ENCODE measurements around the gene POLR3H. TPM values are rescaled to one million over a fixed set of nuclear protein-coding genes. Genes with fewer than 3 reads are reported as not detected.

The POLR3H gene
- polyA plus RNA-seq, 3 donors = 9.4 to 19.0 (median 10.4) TPM

- H3K27ac ChIP-seq (ENCODE audit: low read depth in 1 of 2, low read length in 2 of 2) = no peak overlapping the region
- no peak overlapping the region for H3K9ac ChIP-seq (ENCODE audit: insufficient read depth, low read length, poor library complexity, severe bottlenecking)
- no peak for TF ChIP-seq CTCF (IDR thresholded peaks at IDR 0.05)
- Mint-ChIP-seq H3K4me3 (no peak overlapping the region), H3K27ac (no peak overlapping the region), H3K27me3 (ENCODE audit: low read depth in 3 of 3) (peaks cover 2 to 7% (median 5%) of the 10 kb centered on the region in 3 donors), H3K9me3 (no peaks in the 10 kb centered on the region), H3K4me1 (no peaks in the 10 kb centered on the region), H3K36me3 (peaks cover 9 to 12% of the 10 kb centered on the region in 2 donors)
- no peaks in the 10 kb centered on the region for H3K27me3 ChIP-seq (ENCODE audit: control insufficient read depth in 2 of 2, insufficient read depth in 2 of 2, low read length in 2 of 2)
- H3K4me1 ChIP-seq (ENCODE audit: control insufficient read depth in 1 of 2, insufficient read depth in 2 of 2, low read length in 2 of 2) = no peaks in the 10 kb centered on the region
- H3K36me3 ChIP-seq (replicated peaks in 1 of 2; ENCODE audit: control insufficient read depth in 1 of 2, insufficient read depth in 2 of 2, low read length in 2 of 2) = peaks cover 8 to 12% of the 10 kb centered on the region in 2 donors
- H3K79me2 ChIP-seq (ENCODE audit: insufficient read depth, low read length) = no peaks in the 10 kb centered on the region
- no peak overlapping the region for H3K4me2 ChIP-seq (replicated peaks; ENCODE audit: extremely low read depth, low read length, poor library complexity, severe bottlenecking)
- WGBS (ENCODE audit: insufficient coverage) = 95% methylated on average over 8 of the region's 14 CpGs
- DNase-seq = no peak
- H3K4me3 ChIP-seq (replicated peaks in 1 of 3; ENCODE audit: low read depth in 2 of 3, low read length in 3 of 3) = no peak overlapping the region
- H2AFZ ChIP-seq (ENCODE audit: insufficient read depth, low read depth, low read length, poor library complexity, severe bottlenecking) = no peak overlapping the region
- H4K20me1 ChIP-seq (ENCODE audit: insufficient read depth, low read length) = no peaks in the 10 kb centered on the region
- intact Hi-C loops (cut with micrococcal nuclease) = no loop called here
- H3K9me3 ChIP-seq (replicated peaks in 1 of 2; ENCODE audit: control insufficient read depth in 1 of 2, insufficient read depth in 1 of 2, low read length in 2 of 2) = no peaks in the 10 kb centered on the region
Observed at GRCh38 chr22:41571786-41572185, 27.5 kb upstream of the POLR3H start.

- H3K9me3 Mint-ChIP-seq = no peaks in the 10 kb centered on the region
- H3K4me2 ChIP-seq (replicated peaks; ENCODE audit: extremely low read depth, low read length, poor library complexity, severe bottlenecking) = no peak overlapping the region
- intact Hi-C loops (cut with micrococcal nuclease) = no loop called here
- H3K9me3 ChIP-seq (replicated peaks in 1 of 2; ENCODE audit: control insufficient read depth in 1 of 2, insufficient read depth in 1 of 2, low read length in 2 of 2) = no peaks in the 10 kb centered on the region
- no peaks in the 10 kb centered on the region for H3K79me2 ChIP-seq (ENCODE audit: insufficient read depth, low read length)
- no peaks in the 10 kb centered on the region for H3K4me1 Mint-ChIP-seq
- no peak for TF ChIP-seq CTCF (IDR thresholded peaks at IDR 0.05)
- no peaks in the 10 kb centered on the region for H3K4me1 ChIP-seq (ENCODE audit: control insufficient read depth in 1 of 2, insufficient read depth in 2 of 2, low read length in 2 of 2)
- no peak overlapping the region for H3K27ac ChIP-seq (ENCODE audit: low read depth in 1 of 2, low read length in 2 of 2)
- H4K20me1 ChIP-seq (ENCODE audit: insufficient read depth, low read length) = no peaks in the 10 kb centered on the region
- H3K36me3 Mint-ChIP-seq = peaks cover 0 to 4% of the 10 kb centered on the region in 2 donors
- H3K27me3 Mint-ChIP-seq (ENCODE audit: low read depth in 3 of 3) = peaks cover 5 to 11% (median 7%) of the 10 kb centered on the region in 3 donors
- no peaks in the 10 kb centered on the region for H3K27me3 ChIP-seq (ENCODE audit: control insufficient read depth in 2 of 2, insufficient read depth in 2 of 2, low read length in 2 of 2)
- H3K27ac Mint-ChIP-seq = no peak overlapping the region
- DNase-seq = no peak
- H3K4me3 Mint-ChIP-seq = no peak overlapping the region
- WGBS (ENCODE audit: insufficient coverage) = no CpG with 5 or more reads among the region's 3 CpGs
- no peaks in the 10 kb centered on the region for H3K36me3 ChIP-seq (replicated peaks in 1 of 2; ENCODE audit: control insufficient read depth in 1 of 2, insufficient read depth in 2 of 2, low read length in 2 of 2)
- no peak overlapping the region for H2AFZ ChIP-seq (ENCODE audit: insufficient read depth, low read depth, low read length, poor library complexity, severe bottlenecking)
- H3K4me3 ChIP-seq (replicated peaks in 1 of 3; ENCODE audit: low read depth in 2 of 3, low read length in 3 of 3) = no peak overlapping the region
- no peak overlapping the region for H3K9ac ChIP-seq (ENCODE audit: insufficient read depth, low read length, poor library complexity, severe bottlenecking)
Observed at GRCh38 chr22:41570221-41570620, 26.0 kb upstream of the POLR3H start.

Measured in CD14-positive monocyte (primary cell).